Measurements from ENCODE around the gene ABLIM1. TPM values are rescaled to one million over a fixed set of nuclear protein-coding genes. Genes with fewer than 3 reads are reported as not detected.
A peak's percentile ranks its signal among the peaks of the same experiment; 100 is the strongest.

The ABLIM1 gene
- polyA plus RNA-seq, 2 donors, result 104 to 121 TPM

DNA sequence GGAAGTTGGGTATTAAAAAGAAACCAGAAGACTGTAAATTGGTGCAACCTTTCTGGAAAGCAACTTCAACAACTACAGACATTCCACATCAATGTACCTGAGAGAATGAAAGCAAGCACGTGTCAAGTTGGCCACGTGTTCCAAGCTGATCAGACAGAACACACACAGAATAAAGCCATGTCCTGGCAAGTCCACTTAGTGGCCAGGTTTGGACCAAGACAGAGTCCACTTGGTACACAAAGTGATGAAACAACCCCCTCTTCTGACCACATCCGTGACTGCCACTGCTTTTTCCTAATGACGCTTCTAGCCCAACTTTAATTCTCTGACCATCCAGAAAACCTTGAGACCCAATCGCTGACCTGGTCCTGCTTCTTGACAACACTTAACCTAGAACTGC lies 109.4 kb downstream of the ABLIM1 start:
- H3K36me3 ChIP-seq (ENCODE audit: control insufficient read depth in 2 of 2, insufficient read depth in 2 of 2, low read length in 1 of 2), result no peaks in the 10 kb centered on the region
- H3K27me3 ChIP-seq (ENCODE audit: control insufficient read depth in 1 of 2, insufficient read depth in 2 of 2, low read length in 2 of 2), result no peaks in the 10 kb centered on the region
- H3K27ac ChIP-seq (ENCODE audit: low read depth in 2 of 2, low read length in 1 of 2), result peak overlapping the region in 1 of 2 donors; percentile 15
- no peak overlapping the region for H3K4me3 ChIP-seq (ENCODE audit: low read depth in 1 of 2, low read length in 2 of 2)
- H3K9me3 ChIP-seq (ENCODE audit: control insufficient read depth in 2 of 2, insufficient read depth in 1 of 2, low read depth in 1 of 2, low read length in 1 of 2), result no peaks in the 10 kb centered on the region
- peaks cover 0 to 8% of the 10 kb centered on the region in 2 donors for H3K4me1 ChIP-seq (ENCODE audit: control insufficient read depth in 2 of 2, insufficient read depth in 2 of 2, low read length in 1 of 2)
- 39 to 52% methylated on average over 5 of the region's 5 CpGs for WGBS, 2 donors

- Histone ChIP-seq H3K9me3 (ENCODE audit: control insufficient read depth in 2 of 2, insufficient read depth in 1 of 2, low read depth in 1 of 2, low read length in 1 of 2) (no peaks in the 10 kb centered on the region), H3K27ac (ENCODE audit: low read depth in 2 of 2, low read length in 1 of 2) (peak overlapping the region; percentile 9 to 38), H3K27me3 (ENCODE audit: control insufficient read depth in 1 of 2, insufficient read depth in 2 of 2, low read length in 2 of 2) (no peaks in the 10 kb centered on the region), H3K4me3 (ENCODE audit: low read depth in 1 of 2, low read length in 2 of 2) (no peak overlapping the region), H3K4me1 (ENCODE audit: control insufficient read depth in 2 of 2, insufficient read depth in 2 of 2, low read length in 1 of 2) (peaks cover 0 to 11% of the 10 kb centered on the region in 2 donors), H3K36me3 (ENCODE audit: control insufficient read depth in 2 of 2, insufficient read depth in 2 of 2, low read length in 1 of 2) (no peaks in the 10 kb centered on the region)
- WGBS, 2 donors, result 70 to 80% methylated on average over 14 of the region's 14 CpGs
Measured at GRCh38 chr10:114547514-114547913, 110.6 kb downstream of the ABLIM1 start.

- 55 to 56% methylated on average over 3 of the region's 3 CpGs for WGBS, 2 donors
- Histone ChIP-seq H3K4me3 (ENCODE audit: low read depth in 1 of 2, low read length in 2 of 2) (no peak overlapping the region), H3K27ac (ENCODE audit: low read depth in 2 of 2, low read length in 1 of 2) (peak overlapping the region; percentile 57), H3K36me3 (ENCODE audit: control insufficient read depth in 2 of 2, insufficient read depth in 2 of 2, low read length in 1 of 2) (no peaks in the 10 kb centered on the region), H3K4me1 (ENCODE audit: control insufficient read depth in 2 of 2, insufficient read depth in 2 of 2, low read length in 1 of 2) (peaks cover 0 to 11% of the 10 kb centered on the region in 2 donors), H3K27me3 (ENCODE audit: control insufficient read depth in 1 of 2, insufficient read depth in 2 of 2, low read length in 2 of 2) (no peaks in the 10 kb centered on the region), H3K9me3 (ENCODE audit: control insufficient read depth in 2 of 2, insufficient read depth in 1 of 2, low read depth in 1 of 2, low read length in 1 of 2) (no peaks in the 10 kb centered on the region)
Measured at GRCh38 chr10:114547056-114547455, 111.0 kb downstream of the ABLIM1 start.

- Histone ChIP-seq H3K27ac (ENCODE audit: low read depth in 2 of 2, low read length in 1 of 2) (peak overlapping the region; percentile 12 to 14), H3K4me1 (ENCODE audit: control insufficient read depth in 2 of 2, insufficient read depth in 2 of 2, low read length in 1 of 2) (peaks cover 0 to 11% of the 10 kb centered on the region in 2 donors), H3K4me3 (ENCODE audit: low read depth in 1 of 2, low read length in 2 of 2) (no peak overlapping the region), H3K27me3 (ENCODE audit: control insufficient read depth in 1 of 2, insufficient read depth in 2 of 2, low read length in 2 of 2) (no peaks in the 10 kb centered on the region), H3K36me3 (ENCODE audit: control insufficient read depth in 2 of 2, insufficient read depth in 2 of 2, low read length in 1 of 2) (no peaks in the 10 kb centered on the region), H3K9me3 (ENCODE audit: control insufficient read depth in 2 of 2, insufficient read depth in 1 of 2, low read depth in 1 of 2, low read length in 1 of 2) (no peaks in the 10 kb centered on the region)
- 95 to 97% methylated on average over 5 of the region's 5 CpGs for WGBS, 2 donors
Measured at GRCh38 chr10:114545819-114546218, 112.3 kb downstream of the ABLIM1 start.

DNA sequence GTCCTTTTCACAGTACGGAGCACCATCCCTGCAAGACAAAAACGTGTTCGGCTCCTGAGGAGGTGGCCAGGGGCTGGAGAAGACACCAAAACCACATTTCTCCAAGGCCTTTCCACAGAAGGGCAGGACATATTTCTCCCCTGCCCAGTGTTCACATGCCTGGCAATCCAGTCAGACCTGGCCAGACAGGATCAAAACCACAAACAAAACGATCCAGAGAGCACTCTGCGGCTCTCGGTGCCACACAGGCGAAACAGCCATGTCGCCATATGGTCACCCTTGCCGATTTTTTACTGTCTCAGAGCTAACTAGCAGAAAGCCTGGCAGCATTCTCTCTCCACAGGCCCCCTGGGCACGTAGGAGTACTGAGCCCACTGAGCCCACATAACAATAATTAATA lies 113.0 kb downstream of the ABLIM1 start:
- Histone ChIP-seq H3K36me3 (ENCODE audit: control insufficient read depth in 2 of 2, insufficient read depth in 2 of 2, low read length in 1 of 2) (no peaks in the 10 kb centered on the region), H3K9me3 (ENCODE audit: control insufficient read depth in 2 of 2, insufficient read depth in 1 of 2, low read depth in 1 of 2, low read length in 1 of 2) (no peaks in the 10 kb centered on the region), H3K4me1 (ENCODE audit: control insufficient read depth in 2 of 2, insufficient read depth in 2 of 2, low read length in 1 of 2) (peaks cover 0 to 18% of the 10 kb centered on the region in 2 donors), H3K27me3 (ENCODE audit: control insufficient read depth in 1 of 2, insufficient read depth in 2 of 2, low read length in 2 of 2) (no peaks in the 10 kb centered on the region), H3K27ac (ENCODE audit: low read depth in 2 of 2, low read length in 1 of 2) (peak overlapping the region; percentile 86 to 89), H3K4me3 (ENCODE audit: low read depth in 1 of 2, low read length in 2 of 2) (no peak overlapping the region)
- 62 to 76% methylated on average over 10 of the region's 10 CpGs for WGBS, 2 donors

GRCh38 chr10:114544045-114544659 lies 113.9 kb downstream of the ABLIM1 start:
- WGBS, 2 donors, result 48 to 54% methylated on average over 9 of the region's 9 CpGs
- peak overlapping the region; percentile 86 to 95 for H3K27ac ChIP-seq (ENCODE audit: low read depth in 2 of 2, low read length in 1 of 2)
- peaks cover 0 to 19% of the 10 kb centered on the region in 2 donors for H3K4me1 ChIP-seq (ENCODE audit: control insufficient read depth in 2 of 2, insufficient read depth in 2 of 2, low read length in 1 of 2)
- no peak overlapping the region for H3K4me3 ChIP-seq (ENCODE audit: low read depth in 1 of 2, low read length in 2 of 2)
- H3K27me3 ChIP-seq (ENCODE audit: control insufficient read depth in 1 of 2, insufficient read depth in 2 of 2, low read length in 2 of 2), result no peaks in the 10 kb centered on the region
- no peaks in the 10 kb centered on the region for H3K36me3 ChIP-seq (ENCODE audit: control insufficient read depth in 2 of 2, insufficient read depth in 2 of 2, low read length in 1 of 2)
- H3K9me3 ChIP-seq (ENCODE audit: control insufficient read depth in 2 of 2, insufficient read depth in 1 of 2, low read depth in 1 of 2, low read length in 1 of 2), result no peaks in the 10 kb centered on the region

- peak overlapping the region; percentile 86 to 95 for H3K27ac ChIP-seq (ENCODE audit: low read depth in 2 of 2, low read length in 1 of 2)
- H3K27me3 ChIP-seq (ENCODE audit: control insufficient read depth in 1 of 2, insufficient read depth in 2 of 2, low read length in 2 of 2), result no peaks in the 10 kb centered on the region
- whole genome bisulfite sequencing, 2 donors, result 64 to 66% methylated on average over 8 of the region's 8 CpGs
- H3K36me3 ChIP-seq (ENCODE audit: control insufficient read depth in 2 of 2, insufficient read depth in 2 of 2, low read length in 1 of 2), result no peaks in the 10 kb centered on the region
- H3K4me3 ChIP-seq (ENCODE audit: low read depth in 1 of 2, low read length in 2 of 2), result no peak overlapping the region
- H3K9me3 ChIP-seq (ENCODE audit: control insufficient read depth in 2 of 2, insufficient read depth in 1 of 2, low read depth in 1 of 2, low read length in 1 of 2), result no peaks in the 10 kb centered on the region
- peaks cover 0 to 21% of the 10 kb centered on the region in 2 donors for H3K4me1 ChIP-seq (ENCODE audit: control insufficient read depth in 2 of 2, insufficient read depth in 2 of 2, low read length in 1 of 2)
Measured at GRCh38 chr10:114543456-114543855, 114.6 kb downstream of the ABLIM1 start.

DNA sequence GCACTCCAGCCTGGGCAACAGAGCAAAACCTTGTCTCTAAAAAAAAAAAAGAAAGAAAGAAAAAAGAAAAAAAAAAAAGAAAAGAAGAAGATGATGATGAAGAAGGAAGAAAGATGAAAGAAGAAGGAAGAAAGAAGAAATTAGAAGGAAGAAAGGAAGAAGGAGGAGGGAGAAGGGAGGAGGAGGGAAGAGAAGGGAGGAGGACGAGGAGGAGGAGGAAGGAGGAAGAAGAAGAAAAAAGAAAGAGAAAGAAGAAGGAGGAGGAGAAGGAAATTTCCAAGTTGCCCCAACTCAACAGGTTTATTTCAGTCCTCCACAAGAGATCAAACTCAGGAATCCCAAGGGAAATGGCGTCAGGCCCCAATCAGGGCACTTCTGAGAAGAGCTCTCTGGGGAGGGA lies 115.7 kb downstream of the ABLIM1 start:
- H3K4me1 ChIP-seq (ENCODE audit: control insufficient read depth in 2 of 2, insufficient read depth in 2 of 2, low read length in 1 of 2), result peaks cover 0 to 23% of the 10 kb centered on the region in 2 donors
- WGBS, 2 donors, result 87 to 89% methylated on average over 2 of the region's 2 CpGs
- H3K27me3 ChIP-seq (ENCODE audit: control insufficient read depth in 1 of 2, insufficient read depth in 2 of 2, low read length in 2 of 2), result no peaks in the 10 kb centered on the region
- peak overlapping the region; percentile 17 to 74 for H3K27ac ChIP-seq (ENCODE audit: low read depth in 2 of 2, low read length in 1 of 2)
- no peaks in the 10 kb centered on the region for H3K36me3 ChIP-seq (ENCODE audit: control insufficient read depth in 2 of 2, insufficient read depth in 2 of 2, low read length in 1 of 2)
- no peak overlapping the region for H3K4me3 ChIP-seq (ENCODE audit: low read depth in 1 of 2, low read length in 2 of 2)
- no peaks in the 10 kb centered on the region for H3K9me3 ChIP-seq (ENCODE audit: control insufficient read depth in 2 of 2, insufficient read depth in 1 of 2, low read depth in 1 of 2, low read length in 1 of 2)

GRCh38 chr10:114541797-114542160 lies 116.3 kb downstream of the ABLIM1 start:
- H3K27me3 ChIP-seq (ENCODE audit: control insufficient read depth in 1 of 2, insufficient read depth in 2 of 2, low read length in 2 of 2), result no peaks in the 10 kb centered on the region
- no peaks in the 10 kb centered on the region for H3K9me3 ChIP-seq (ENCODE audit: control insufficient read depth in 2 of 2, insufficient read depth in 1 of 2, low read depth in 1 of 2, low read length in 1 of 2)
- peak overlapping the region; percentile 74 to 90 for H3K27ac ChIP-seq (ENCODE audit: low read depth in 2 of 2, low read length in 1 of 2)
- H3K4me1 ChIP-seq (ENCODE audit: control insufficient read depth in 2 of 2, insufficient read depth in 2 of 2, low read length in 1 of 2), result peaks cover 0 to 23% of the 10 kb centered on the region in 2 donors
- 68 to 71% methylated on average over 3 of the region's 3 CpGs for WGBS, 2 donors
- H3K36me3 ChIP-seq (ENCODE audit: control insufficient read depth in 2 of 2, insufficient read depth in 2 of 2, low read length in 1 of 2), result no peaks in the 10 kb centered on the region
- H3K4me3 ChIP-seq (ENCODE audit: low read depth in 1 of 2, low read length in 2 of 2), result no peak overlapping the region

DNA sequence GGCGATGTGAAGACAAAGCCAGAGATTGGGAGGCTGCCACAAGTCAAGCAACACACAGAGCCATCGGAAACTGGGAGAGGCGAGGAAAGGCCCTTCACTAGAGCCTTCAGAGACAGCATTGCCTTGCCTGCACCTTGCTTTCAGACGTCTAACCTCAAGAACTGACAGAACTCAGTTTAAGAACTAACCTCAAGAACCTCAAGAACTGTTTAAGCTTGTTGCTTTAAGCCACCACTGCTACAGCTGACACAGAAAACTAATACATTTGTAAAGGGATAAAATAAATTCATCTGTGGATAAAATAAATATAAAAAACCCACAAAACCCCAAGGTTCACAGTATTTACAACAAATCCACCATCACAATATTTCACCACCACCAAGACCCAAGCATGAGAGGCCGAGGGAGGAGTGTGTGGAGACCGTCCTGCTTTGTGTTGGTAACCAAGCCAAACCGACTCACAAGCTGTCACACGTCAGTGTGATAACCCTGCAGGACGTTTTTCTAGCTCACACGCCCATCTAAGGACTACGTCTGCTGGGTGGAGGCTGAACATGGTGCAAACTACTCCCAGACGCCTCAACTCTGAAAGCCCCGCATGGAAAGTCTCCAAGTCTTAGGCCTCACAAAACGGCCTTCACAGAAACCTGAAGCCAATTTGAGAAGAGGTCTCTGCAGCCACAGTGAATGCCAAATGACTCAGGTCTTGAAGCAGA lies 116.8 kb downstream of the ABLIM1 start:
- Histone ChIP-seq H3K27me3 (ENCODE audit: control insufficient read depth in 1 of 2, insufficient read depth in 2 of 2, low read length in 2 of 2) (no peaks in the 10 kb centered on the region), H3K4me3 (ENCODE audit: low read depth in 1 of 2, low read length in 2 of 2) (no peak overlapping the region), H3K27ac (ENCODE audit: low read depth in 2 of 2, low read length in 1 of 2) (peak overlapping the region; percentile 86 to 97), H3K9me3 (ENCODE audit: control insufficient read depth in 2 of 2, insufficient read depth in 1 of 2, low read depth in 1 of 2, low read length in 1 of 2) (no peaks in the 10 kb centered on the region), H3K36me3 (ENCODE audit: control insufficient read depth in 2 of 2, insufficient read depth in 2 of 2, low read length in 1 of 2) (no peaks in the 10 kb centered on the region), H3K4me1 (ENCODE audit: control insufficient read depth in 2 of 2, insufficient read depth in 2 of 2, low read length in 1 of 2) (peaks cover 0 to 23% of the 10 kb centered on the region in 2 donors)
- 30 to 40% methylated on average over 14 of the region's 14 CpGs for WGBS, 2 donors

Data from esophagus (tissue), 2 donors.